ENCODE data around the gene FGF1. TPM values are rescaled to one million over a fixed set of nuclear protein-coding genes. Genes with fewer than 3 reads are reported as not detected.

FGF1 gene
- total RNA-seq, result not detected in 2 replicates

DNA sequence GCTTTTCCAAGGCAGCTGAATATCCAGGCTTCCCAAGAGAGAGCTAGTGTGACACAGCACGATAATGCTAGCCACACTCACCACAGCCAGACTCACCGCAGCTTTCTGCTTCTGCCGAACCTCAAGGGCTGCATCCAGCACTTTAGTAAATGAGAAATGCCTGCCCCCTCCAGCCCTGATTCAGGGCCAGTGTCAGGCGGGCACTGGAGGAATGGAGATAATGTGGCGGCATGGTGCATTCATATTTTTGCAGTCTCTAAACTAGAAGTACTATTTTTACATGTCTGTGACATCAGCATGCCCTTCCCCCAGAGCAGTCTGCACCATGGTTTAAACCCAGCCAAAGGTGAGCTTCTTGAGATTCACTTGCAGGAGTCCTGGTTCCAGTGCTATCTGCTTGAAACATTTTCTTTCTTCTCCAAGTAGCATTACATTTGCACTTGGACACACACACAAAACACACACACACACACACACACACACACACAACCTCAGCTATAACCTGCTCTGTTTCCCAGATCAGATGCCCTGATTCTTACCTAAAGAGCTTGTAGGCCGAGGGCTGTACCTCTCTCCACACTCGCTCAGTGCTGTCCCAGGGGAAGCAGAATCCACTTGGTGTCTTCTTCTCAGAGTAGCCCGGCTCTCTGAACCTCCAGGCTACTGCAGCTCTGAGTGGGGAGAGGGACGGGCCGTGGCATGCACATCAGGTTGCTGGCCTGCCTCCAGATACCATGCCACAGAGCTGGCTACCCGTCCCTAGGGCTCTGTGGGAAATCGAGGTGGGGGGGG is at the start of gene FGF1:
FGF1 (minus strand) TSS at position 673 of the 792 bp plus-strand sequence. CDS start 71,963 bp downstream, outside the sequence.
- intact Hi-C loops (cut with micrococcal nuclease), result no loop called here

DNA sequence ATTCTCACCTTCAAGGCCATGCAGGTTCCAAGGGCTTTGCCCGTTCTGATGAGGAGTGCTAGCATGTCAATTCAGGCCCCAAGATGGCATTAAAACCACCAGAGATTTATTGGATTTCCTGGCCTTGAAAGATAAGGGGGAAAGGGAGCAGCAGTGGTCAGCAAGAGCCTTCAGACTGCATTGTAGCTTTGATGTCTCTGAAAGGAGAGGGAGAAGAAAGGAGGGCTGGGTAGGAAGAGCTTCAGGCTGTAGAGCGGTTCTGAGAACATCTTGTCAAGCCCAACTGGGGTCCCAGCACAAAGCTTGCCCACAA is 41.8 kb upstream of the FGF1 start:
- intact Hi-C loops (cut with micrococcal nuclease), result no loop called here

DNA sequence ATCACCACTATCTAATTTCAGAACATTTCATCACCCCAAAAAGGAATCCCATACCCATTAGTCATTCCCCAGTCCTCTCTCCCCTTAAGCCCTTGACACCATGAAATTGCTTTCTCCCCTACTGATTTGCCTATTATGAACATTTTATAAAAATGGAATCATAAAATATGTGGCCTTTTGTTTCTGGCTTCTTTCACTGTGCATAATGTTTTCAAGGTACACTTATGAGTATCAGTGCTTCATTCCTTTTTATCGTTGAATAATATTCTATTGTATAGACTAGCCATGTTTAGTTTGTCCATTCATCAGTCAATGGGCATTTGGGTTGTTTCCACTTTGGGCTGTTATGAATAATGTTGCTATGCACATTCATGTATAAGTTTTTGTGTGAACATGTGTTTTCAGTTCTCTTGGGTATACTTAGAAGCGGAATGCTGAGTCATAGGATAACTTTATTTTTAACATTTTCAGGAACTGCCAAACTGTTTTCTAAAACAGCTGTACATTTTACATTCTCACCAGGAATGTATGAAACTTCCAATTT is 40.4 kb upstream of the FGF1 start:
- intact Hi-C loops (cut with micrococcal nuclease), result no loop called here

DNA sequence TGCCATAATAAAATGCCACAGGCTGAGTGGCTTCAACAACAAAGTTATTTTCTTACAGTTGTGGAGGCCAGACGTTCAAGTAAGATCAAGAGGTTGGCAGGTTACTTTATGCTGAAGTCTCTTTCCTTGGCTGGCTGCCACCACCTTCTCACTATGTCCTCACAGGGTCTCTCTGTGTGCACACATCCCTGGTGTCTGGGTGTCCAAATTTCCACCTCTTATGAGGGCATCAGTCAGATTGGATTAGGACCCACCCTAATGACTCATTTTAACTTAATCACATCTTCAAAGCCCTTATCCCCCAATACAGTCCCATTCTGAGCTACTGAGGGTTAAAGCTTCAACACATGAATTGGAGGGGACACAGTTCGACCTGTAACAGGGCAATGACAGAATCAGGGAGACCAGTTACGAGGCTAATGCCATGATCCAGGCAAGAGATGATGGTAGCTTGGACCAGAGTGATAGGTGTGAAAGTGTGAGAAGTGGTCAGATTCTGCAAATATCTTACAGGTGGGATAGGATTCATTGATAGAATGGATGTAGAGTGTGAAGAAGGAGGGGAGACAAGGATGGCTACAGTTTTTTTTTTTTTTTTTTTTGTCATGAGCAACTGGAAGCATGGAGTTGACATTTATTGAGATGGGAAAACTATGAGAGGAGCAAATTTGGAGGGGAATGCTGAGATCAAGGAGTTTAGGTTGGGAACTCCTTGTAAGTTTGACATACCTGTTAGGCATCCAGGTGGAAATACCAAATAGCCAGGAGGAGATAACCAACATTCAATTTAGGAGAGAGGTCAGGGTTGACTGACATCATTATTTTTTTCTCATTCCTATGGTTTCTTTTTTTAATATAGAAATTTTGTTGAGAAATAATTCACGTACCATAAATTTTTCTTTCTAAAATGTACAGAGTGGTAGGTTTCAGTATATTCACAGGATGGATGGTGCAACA is 39.6 kb upstream of the FGF1 start:
- intact Hi-C loops (cut with micrococcal nuclease), result no loop called here

DNA sequence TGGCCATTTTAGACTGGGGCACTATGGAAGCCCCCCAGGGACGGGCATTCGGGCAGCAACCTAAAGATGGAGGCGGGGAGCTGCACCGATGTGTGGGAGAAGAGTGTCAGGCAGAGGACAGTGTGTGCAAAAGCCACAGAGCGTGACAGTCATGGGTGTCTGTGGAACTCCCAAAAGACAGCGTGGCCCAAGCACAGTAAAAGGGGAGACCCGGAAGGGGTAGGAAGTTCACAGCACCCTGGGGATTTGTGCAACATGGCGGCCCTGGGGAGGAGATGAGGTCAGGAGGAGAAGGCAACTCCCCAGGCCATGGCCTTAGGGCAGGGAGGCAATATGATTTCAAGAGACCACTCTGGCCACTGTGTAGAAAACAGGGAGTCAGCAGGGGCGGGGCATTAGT is 38.9 kb upstream of the FGF1 start:
- intact Hi-C loops (cut with micrococcal nuclease), result no loop called here

DNA sequence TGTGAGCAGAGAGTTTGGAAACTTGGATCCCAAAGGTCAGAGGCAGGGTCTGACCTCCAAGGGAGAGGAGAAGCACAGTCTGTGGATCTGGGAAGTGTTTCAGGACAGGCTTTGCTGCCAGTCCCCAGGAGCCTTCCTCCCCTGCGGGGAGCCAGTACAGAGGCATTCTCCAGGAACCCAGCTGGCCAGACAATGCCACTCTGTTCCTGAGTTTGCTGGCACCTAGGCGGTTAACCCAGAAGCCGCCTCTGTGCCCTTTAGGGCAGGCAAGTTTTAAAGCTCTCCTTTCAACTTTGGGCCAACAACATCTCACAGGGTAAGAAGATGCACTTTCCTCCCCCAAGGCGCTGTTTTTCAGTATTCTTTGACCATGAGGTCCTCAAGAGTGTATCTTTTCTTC is 37.0 kb upstream of the FGF1 start:
- intact Hi-C loops (cut with micrococcal nuclease), result no loop called here

DNA sequence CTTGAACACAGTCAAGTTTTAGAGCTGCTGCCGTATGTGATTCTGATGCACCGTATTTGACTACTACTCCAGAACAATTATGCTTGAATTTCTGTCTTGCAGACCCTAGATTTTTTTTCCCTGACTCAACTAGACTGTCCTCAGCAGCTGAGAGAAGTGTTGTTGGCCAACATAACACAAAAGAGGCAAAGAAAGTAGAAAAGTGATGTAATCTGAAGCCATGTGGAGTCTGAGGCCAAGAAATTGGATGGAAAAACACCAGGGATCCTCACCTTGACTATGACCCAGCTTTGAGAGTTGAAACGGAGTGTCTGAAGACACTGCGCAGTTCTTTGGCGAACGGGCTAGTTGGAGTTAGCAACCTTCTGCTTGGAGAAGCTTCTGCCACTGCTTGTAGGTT is 36.3 kb upstream of the FGF1 start:
- intact Hi-C loops (cut with micrococcal nuclease), result no loop called here

DNA sequence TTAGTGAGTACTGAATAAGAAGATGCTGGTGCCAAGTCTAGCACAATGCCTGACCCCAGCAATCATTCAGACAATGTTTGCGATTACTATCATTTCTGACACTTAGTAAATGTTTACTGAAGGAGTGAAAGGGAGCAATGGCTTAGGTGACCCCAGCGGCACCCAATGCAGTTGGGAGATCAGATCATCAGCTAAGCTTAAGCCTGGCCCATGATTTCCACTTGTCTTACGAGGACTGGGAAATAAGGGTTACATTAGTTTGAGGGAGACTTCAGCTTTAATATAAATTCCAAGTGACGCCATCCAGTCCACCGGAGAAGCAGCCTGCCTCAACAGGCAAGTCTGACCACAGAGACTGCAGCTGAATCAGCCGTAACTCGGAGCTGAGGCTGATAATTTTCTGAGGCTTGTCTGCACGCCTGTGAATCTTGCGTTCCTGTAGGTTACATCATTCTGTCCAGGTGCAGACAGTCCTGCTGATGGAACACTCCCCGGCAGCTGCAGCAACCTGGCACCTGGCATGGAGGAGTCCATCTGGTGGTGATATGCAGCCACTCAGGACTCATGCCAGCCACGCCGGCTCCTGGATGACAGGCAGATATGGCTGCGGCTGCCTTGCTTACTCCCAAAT is 34.9 kb upstream of the FGF1 start:
- intact Hi-C loops (cut with micrococcal nuclease), result no loop called here

DNA sequence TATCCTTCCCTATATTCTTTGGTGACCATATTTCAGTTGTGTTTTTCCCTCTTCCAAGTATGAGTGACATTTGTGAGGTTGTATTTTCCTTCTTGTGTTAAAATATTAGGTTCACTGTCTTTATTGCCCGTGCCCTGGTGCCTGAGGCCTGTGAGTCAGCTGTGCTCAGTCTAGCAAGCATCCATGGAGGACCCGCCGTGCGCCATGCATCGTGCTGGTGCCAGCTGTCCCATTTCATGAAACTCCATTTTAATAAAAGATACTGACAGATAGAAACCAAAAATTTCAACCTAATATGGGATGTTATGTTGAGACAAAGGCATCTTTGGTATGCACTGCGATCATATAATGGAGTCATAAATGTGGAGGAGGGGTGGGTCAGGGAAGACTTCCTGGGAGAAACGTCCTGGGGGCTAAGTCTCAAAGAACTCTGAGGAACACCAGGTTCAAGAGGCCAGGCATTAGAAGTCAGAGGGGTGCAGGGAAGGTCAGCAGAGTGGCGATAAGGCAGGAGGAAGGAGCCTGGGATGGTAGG is 34.0 kb upstream of the FGF1 start:
- intact Hi-C loops (cut with micrococcal nuclease), result no loop called here

DNA sequence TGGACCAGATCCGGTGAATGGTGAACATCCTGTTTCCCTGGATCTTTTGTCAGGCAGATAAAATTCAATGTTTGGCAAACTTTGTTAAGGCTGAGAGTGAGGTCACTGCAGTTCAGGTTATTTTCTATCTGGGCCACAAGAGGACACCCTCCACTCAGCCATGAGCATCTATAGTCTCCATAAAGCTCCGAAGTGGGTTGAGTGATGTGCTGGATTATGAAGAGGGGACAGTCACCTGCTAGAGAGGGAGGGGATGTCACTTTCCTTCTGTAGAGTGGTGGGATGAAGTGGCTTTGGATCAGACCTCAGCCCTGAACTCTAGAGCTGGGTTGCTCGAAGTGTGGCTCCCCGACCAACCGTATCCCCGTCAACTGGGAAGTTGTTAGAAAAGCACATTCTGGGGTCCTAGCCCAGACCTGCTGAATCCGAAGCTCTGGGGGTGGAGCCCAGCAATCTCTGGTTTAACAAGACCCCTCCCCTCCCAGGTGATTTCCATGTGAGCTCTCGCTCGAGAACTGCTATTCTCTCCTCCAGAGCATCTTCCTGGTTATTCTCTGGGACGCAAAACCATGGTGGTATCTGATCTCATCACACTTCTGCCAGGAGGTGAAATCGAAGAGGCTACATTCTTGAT is 31.8 kb upstream of the FGF1 start:
- intact Hi-C loops (cut with micrococcal nuclease), result loop anchor here (1.0 kb wide), 2 partner anchors 150 to 163 kb away; no protein-coding TSS in a partner anchor

DNA sequence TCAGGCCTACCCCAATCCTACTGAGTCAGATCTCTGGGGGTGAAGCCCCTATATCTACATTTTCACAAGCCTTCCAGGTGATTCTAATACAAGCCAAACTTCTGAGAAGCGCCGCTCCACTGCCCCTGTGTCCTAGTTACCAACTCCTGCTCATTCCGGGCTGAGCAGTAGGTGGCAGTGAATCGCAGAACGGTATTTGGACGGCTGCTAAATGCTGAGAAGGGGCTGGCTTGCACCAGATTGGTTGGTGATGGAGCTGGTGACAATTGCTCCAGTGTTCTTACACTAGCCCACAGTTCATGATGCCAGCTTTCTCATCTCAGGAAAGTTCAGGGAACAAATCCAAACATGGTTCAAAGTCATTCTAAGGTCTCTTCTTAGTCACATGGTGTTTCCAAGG is 31.1 kb upstream of the FGF1 start:
- intact Hi-C loops (cut with micrococcal nuclease), result loop anchor here (1.0 kb wide), 2 partner anchors 150 to 163 kb away; no protein-coding TSS in a partner anchor

DNA sequence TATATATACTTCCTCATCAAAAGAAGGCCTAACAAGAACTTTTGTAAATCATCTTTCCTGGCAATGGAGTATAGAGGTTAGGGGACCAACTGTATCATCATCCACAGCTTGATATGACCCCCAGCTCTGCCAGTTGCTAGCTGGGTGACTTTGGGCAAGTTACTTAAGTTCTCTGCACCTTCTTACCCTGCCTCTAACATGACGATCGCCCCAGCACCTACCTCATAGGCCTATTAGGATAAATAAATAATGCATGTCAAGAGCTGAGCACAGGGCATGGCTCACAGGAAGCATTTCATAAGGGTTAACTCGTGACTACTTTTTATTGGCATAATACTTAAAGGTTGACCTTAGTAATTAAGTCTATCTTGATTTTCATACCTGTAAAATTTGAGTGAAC is 29.4 kb upstream of the FGF1 start:
- intact Hi-C loops (cut with micrococcal nuclease), result no loop called here

DNA sequence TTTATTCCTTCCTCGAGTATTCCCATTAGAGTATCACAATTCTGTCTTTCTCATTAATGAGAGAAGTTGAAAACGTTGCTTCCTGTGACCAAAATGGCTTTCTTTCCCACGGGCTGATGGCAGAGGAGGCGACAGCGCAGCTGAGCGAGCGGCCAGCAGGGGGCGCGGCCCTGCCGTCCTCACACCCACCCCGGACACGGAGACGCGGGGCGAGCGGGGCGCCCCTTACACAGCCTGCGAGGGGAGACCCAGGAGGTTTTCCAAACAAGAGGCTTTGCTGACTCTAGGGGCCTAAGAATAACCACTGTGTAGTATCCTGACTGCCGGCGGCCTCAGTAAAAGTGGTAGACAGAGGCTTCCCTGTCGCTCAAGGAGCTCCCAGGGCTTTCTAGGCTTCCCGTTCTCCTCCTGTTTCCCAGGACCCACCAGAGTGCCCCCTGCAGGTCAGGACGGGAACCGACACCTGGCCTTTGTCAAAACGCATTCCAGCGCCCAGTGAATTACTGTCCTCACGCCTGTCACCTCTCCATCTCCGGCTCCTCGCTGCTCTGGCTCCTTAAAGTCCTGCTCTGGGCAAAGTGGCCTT is 27.3 kb upstream of the FGF1 start:
- intact Hi-C loops (cut with micrococcal nuclease), result loop anchor here (1.0 to 5.0 kb wide), 6 partner anchors 58 to 1458 kb away; partner anchors contain the start of genes ARHGAP26, KCTD16 and YIPF5

DNA sequence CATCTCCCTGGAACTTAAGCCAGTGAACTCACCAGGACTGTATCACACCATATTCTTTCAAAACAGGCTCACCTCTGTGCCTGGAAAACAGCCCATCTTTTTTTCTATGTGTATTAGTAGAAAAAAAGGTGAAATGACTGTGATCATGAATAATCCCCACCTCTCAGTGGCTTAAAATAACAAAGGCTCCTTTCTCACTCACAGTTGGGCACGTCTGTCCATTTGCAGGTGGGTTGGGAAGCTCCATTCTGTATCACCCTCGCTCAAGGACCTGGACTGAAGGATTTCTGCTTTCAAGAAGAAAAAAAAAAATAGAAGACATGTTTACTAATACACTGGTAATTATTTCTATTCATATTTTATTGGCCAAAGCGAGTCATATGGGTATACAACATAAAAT is 17.3 kb upstream of the FGF1 start:
- intact Hi-C loops (cut with micrococcal nuclease), result no loop called here

DNA sequence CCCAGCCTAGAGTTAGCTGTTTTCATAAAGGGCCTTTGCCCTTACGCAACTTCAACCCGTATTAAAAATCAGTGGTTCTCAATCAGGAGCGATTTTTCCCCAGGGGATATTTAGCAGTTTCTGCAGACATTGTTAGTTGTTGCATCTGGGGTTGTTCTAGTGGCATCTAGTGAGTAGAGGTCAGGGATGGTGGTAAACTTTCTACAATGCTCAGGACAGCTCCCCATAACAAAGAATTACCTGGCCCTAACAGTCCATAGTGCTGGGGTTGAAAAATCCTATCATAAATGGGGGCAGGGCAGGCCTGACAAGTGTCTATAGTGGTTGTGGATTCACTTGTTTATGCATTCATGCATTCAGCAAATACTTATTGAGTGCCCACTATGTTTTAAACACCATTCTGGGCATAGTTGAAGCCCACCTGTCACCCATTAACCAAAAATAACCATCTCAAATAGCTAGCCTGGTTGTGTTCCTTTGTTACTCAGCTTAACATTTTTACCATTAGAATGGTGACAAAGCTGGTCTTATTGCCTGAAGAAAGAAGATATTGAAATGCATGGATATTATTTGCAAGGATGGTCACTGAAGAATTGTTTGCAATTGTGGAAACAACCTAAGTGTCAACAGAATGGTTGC is 15.9 kb upstream of the FGF1 start:
- intact Hi-C loops (cut with micrococcal nuclease), result no loop called here

DNA sequence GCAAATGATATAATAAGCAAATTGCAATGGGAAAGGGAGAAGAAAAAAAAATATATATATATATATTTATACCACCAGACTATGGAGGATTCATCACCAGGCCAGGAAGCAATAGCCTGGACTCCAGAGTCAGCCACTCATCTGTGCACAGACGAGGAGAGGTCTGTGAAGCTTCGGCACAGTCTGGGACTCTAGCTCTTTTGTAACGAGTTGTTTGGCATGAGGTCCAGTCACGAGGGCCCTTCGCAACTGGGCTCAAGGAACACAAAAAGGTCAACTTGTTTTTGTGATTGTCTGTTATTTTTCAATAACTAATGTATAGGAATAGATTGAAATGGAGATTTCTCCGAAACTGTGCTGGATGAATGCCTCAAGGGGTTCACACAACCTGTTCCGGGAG is 14.7 kb upstream of the FGF1 start:
- intact Hi-C loops (cut with micrococcal nuclease), result no loop called here

DNA sequence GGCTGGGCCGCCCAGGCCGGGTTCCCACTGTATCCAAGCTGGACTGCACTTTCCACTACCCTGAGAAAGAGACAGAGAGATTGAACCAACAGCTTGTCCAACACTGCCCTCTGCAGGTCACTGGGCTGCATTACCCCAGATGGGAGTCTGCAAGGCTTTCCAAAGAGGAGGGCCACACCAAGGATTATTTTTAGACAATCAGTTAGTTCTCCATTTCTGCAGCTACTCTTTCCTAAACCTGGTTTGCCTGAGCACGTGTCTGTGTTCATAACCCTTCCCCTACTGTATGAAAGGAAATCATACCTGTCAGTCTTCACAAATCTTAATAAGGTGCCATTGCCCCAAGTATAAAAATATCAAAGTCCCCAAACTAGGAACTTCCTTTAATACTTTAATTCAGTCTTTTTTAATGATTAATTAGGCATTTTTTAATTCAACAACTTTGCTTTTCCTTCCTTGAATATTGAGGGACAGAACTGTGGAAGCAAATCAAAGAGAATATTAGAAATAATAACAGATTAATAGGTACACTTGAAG is 13.4 kb upstream of the FGF1 start:
- intact Hi-C loops (cut with micrococcal nuclease), result loop anchor here (1.0 to 2.0 kb wide), 4 partner anchors 44 to 554 kb away; no protein-coding TSS in a partner anchor

DNA sequence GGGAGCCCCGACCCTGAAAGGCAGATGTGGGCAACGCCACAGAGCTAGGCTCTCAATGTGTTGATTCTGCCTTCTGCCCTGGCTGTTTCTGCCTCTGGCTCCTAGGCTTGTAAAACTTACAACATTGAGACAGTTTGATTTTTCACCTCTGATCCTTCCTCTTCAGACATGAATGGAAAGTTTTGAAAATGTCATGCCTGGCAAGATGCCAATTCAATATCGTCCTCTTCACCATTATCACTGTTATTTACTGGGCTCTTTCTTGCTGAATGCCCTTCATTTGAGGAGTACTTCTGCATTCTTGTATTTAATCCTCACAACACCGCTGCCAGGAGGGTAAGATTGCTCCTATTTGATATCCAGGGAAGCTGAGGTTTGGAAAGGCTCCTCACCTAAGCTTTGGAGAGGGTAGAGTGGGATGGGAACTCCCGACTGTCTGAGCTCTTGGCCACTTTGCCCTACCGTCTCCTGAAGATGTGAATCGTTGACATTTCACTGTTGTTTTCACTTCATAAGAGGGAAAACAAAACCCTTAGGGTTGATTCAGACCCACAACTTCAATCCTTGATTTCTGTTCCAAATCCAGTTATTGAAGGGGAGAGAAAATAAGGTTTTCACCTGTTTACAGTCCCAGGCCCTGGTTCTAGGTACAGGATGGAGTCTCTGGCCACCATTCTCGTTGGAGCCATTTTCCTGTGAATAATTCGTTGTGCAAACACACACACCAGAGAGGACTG is 12.7 kb upstream of the FGF1 start:
- intact Hi-C loops (cut with micrococcal nuclease), result loop anchor here (1.0 to 2.0 kb wide), 4 partner anchors 43 to 554 kb away; no protein-coding TSS in a partner anchor
